Measurements from ENCODE around the gene PRDM16.

- TF ChIP-seq CTCF (IDR thresholded peaks at IDR 0.05): no peak
- TF ChIP-seq POLR2A (IDR thresholded peaks at IDR 0.05): no peak
These were observed 336.5 kb downstream of the PRDM16 start for GRCh38 chr1:3405491-3405890.
